ENCODE measurements around the gene OR8B3. TPM values are rescaled to one million over a fixed set of nuclear protein-coding genes. Genes with fewer than 3 reads are reported as not detected.
A peak's percentile ranks its signal among the peaks of the same experiment; 100 is the strongest.
"Not testable (repeated sequence)": the region's sequence is repeated elsewhere in the genome, so short reads cannot be mapped to it uniquely, and the experiment has no call there.

The OR8B3 gene
- total RNA-seq, 6 donors from 2014 or later, result not detected

DNA sequence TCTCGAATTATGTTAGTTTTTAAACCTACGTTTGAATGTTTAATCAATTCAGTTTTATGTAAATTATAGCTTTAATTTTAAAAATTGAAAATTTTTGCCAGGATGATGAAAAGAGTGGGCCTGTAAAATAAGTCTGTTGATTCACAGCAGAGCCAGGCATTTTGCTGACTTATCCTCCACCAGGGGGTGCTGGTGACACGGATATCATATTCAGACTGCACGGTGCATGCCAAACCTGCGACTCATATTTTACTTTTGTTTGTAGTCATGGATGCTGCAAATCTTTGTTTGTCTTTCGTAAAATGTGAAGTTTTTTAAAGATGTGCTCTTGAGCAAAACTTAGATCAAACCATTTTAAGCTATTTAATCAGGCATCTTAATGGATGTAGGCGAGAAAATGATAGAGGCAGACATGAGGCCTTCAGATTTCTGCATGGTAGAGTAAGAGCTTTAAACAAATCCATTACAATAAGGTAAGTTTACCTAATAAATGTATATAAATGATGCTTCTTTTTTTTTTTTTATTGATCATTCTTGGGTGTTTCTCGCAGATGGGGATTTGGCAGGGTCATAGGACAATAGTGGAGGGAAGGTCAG lies 3.6 kb upstream of the OR8B3 start:
- Histone ChIP-seq H3K27me3 (no peaks in the 10 kb centered on the region), H3K9me3 (no peaks in the 10 kb centered on the region), H3K27ac (no peak overlapping the region), H3K36me3 (no peaks in the 10 kb centered on the region), H3K4me3 (no peak overlapping the region), H3K4me1 (no peaks in the 10 kb centered on the region)
- ATAC-seq (ENCODE audit: low FRiP score in 2 of 2) (peak in 1 of 2 donors; percentile 85), DNase-seq (peak in 1 of 2 donors; percentile 64)
- TF ChIP-seq, protein P1, sequence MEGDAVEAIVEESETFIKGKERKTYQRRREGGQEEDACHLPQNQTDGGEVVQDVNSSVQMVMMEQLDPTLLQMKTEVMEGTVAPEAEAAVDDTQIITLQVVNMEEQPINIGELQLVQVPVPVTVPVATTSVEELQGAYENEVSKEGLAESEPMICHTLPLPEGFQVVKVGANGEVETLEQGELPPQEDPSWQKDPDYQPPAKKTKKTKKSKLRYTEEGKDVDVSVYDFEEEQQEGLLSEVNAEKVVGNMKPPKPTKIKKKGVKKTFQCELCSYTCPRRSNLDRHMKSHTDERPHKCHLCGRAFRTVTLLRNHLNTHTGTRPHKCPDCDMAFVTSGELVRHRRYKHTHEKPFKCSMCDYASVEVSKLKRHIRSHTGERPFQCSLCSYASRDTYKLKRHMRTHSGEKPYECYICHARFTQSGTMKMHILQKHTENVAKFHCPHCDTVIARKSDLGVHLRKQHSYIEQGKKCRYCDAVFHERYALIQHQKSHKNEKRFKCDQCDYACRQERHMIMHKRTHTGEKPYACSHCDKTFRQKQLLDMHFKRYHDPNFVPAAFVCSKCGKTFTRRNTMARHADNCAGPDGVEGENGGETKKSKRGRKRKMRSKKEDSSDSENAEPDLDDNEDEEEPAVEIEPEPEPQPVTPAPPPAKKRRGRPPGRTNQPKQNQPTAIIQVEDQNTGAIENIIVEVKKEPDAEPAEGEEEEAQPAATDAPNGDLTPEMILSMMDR (IDR thresholded peaks at IDR 0.05), result peak in 5 of 6 experiments; percentile 44 to 60 (median 51)
- no peak for TF ChIP-seq EP300 (IDR thresholded peaks at IDR 0.05)
- WGBS, 2 donors, result 37 to 43% methylated on average over 8 of the region's 8 CpGs

DNA sequence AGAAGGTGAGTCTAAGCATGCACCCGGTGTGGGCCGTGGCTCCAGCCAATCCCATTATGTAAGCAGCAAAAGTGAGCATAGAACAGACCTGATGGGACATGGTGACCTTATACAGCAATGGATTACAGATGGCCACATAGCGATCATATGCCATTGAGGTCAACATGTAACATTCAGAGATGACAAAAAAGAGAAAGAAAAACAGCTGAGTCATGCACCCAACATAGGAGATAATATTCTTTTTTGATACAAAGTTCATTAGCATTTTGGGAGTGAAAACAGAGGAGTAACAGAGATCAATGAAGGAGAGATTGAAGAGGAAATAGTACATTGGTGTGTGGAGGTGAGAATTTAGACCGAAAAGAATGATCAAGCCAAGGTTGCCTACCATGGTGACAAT lies 2.0 kb downstream of the OR8B3 start:
- WGBS, 2 donors, result 86 to 89% methylated on average over 2 to 3 of the region's 4 CpGs
- not testable (repeated sequence) for H3K36me3 ChIP-seq; H3K9me3 ChIP-seq; ATAC-seq (ENCODE audit: low FRiP score in 2 of 2); H3K27me3 ChIP-seq; DNase-seq; H3K4me1 ChIP-seq; H3K27ac ChIP-seq; H3K4me3 ChIP-seq

DNA sequence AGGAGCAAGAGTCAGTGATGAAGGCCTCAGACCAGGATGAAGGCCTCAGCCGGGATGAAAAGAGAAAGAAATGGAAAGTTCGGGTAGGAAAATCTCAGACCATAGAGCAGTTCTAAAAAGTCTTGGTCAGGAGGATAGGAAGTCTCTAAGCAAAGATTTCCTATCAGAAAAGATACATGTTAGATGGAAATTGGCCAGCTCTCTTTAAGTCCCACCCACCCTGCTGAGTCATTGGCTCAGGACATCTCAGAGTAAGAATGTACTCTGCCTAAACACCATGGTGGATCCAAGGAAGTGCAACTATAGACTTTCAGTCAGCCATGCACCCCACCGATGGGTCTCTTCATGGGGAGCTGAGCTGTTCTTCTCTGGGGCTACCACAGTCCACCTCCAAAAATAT lies 4.4 kb downstream of the OR8B3 start:
- Histone ChIP-seq H3K9me3 (no peaks in the 10 kb centered on the region), H3K4me3 (no peak overlapping the region), H3K36me3 (no peaks in the 10 kb centered on the region), H3K27ac (no peak overlapping the region), H3K4me1 (no peaks in the 10 kb centered on the region), H3K27me3 (no peaks in the 10 kb centered on the region)
- ATAC-seq (ENCODE audit: low FRiP score in 2 of 2) (no peak), DNase-seq (no peak)
- 81 to 87% methylated on average over 3 of the region's 3 CpGs for WGBS, 2 donors
- TF ChIP-seq POLR2AphosphoS5 (IDR thresholded peaks at IDR 0.05) (no peak), EP300 (IDR thresholded peaks at IDR 0.05) (no peak), POLR2A (IDR thresholded peaks at IDR 0.05) (no peak)

DNA sequence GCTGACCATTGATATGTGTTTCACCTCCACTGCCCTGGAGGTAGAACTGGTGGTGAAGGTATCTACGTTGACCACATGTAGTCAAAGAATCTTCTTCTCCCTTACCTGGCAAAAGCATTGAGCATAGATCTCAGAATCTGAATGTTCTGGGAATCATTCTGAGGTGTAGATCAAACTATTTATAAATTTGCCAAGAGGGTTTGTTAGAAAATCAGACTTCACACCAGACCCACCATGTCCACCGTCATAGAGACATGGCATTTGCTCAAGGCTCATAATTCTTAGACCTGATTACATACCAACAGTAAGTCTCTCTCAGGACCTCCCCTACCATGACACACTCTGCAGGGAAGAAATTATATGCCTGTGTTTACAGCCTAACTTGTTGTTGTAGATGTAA lies 14.4 kb downstream of the OR8B3 start, which contains the start of gene OR8B2:
OR8B2 (minus strand) TSS at position 101 of the 400 bp plus-strand sequence. CDS start 1,156 bp downstream, outside the sequence.
- no peak for ATAC-seq (ENCODE audit: low FRiP score in 2 of 2)
- Histone ChIP-seq H3K27ac (no peak within 1 kb of the TSS), H3K4me1 (no peaks in the 10 kb centered on the region), H3K9me3 (no peaks in the 10 kb centered on the region), H3K27me3 (no peaks in the 10 kb centered on the region), H3K4me3 (no peak within 1 kb of the TSS), H3K36me3 (no peaks in the 10 kb centered on the region)
- 83 to 95% methylated on average over 2 of the region's 2 CpGs for WGBS, 2 donors
- no peak for TF ChIP-seq EP300 (IDR thresholded peaks at IDR 0.05)
- TF ChIP-seq, protein P1 (IDR thresholded peaks at IDR 0.05), result no peak
- TF ChIP-seq POLR2A (IDR thresholded peaks at IDR 0.05), result no peak
- TF ChIP-seq POLR2AphosphoS5 (IDR thresholded peaks at IDR 0.05), result no peak
- no peak for DNase-seq

DNA sequence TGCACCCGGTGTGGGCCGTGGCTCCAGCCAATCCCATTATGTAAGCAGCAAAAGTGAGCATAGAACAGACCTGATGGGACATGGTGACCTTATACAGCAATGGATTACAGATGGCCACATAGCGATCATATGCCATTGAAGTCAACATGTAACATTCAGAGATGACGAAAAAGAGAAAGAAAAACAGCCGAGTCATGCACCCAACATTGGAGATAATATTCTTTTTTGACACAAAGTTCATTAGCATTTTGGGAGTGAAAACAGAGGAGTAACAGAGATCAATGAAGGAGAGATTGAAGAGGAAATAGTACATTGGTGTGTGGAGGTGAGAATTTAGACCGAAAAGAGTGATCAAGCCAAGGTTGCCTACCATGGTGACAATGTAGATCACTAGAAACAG lies 16.0 kb downstream of the OR8B3 start:
- not testable (repeated sequence) for H3K27me3 ChIP-seq; H3K4me1 ChIP-seq; H3K9me3 ChIP-seq; H3K4me3 ChIP-seq; DNase-seq; ATAC-seq (ENCODE audit: low FRiP score in 2 of 2); H3K27ac ChIP-seq; H3K36me3 ChIP-seq
- 83 to 93% methylated on average over 4 of the region's 6 CpGs for WGBS, 2 donors

DNA sequence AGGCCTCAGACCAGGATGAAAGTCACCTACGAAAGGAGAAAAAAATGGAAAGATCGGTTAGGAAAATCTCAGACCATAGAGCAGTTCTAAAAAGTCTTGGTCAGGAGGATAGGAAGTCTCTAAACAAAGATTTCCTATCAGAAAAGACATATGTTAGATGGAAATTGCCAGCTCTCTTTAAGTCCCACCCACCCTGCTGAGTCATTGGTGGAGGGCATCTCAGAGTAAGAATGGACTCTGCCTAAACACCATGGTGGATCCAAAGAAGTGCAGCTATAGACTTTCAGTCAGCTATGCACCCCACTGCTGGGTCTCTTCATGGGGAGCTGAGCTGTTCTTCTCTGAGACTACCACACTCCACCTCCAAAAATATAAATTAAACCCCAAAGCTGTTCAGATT lies 18.2 kb downstream of the OR8B3 start:
- H3K4me1 ChIP-seq, result no peaks in the 10 kb centered on the region
- TF ChIP-seq, protein P1 (IDR thresholded peaks at IDR 0.05), result no peak
- TF ChIP-seq POLR2AphosphoS5 (IDR thresholded peaks at IDR 0.05) (no peak), POLR2A (IDR thresholded peaks at IDR 0.05) (no peak), EP300 (IDR thresholded peaks at IDR 0.05) (no peak)
- H3K27me3 ChIP-seq, result no peaks in the 10 kb centered on the region
- WGBS, 2 donors, result 97 to 100% methylated on average over 2 of the region's 2 CpGs
- DNase-seq (no peak), ATAC-seq (ENCODE audit: low FRiP score in 2 of 2) (no peak)
- no peaks in the 10 kb centered on the region for H3K9me3 ChIP-seq
- H3K36me3 ChIP-seq, result no peaks in the 10 kb centered on the region
- no peak overlapping the region for H3K4me3 ChIP-seq
- H3K27ac ChIP-seq, result no peak overlapping the region

Data from upper lobe of left lung (tissue), 6 donors.